ENCODE measurements around the gene PRRX2.
A peak's percentile ranks its signal among the peaks of the same experiment; 100 is the strongest.
"Not testable (repeated sequence)": the region's sequence is repeated elsewhere in the genome, so short reads cannot be mapped to it uniquely, and the experiment has no call there.

PRRX2 gene

DNA sequence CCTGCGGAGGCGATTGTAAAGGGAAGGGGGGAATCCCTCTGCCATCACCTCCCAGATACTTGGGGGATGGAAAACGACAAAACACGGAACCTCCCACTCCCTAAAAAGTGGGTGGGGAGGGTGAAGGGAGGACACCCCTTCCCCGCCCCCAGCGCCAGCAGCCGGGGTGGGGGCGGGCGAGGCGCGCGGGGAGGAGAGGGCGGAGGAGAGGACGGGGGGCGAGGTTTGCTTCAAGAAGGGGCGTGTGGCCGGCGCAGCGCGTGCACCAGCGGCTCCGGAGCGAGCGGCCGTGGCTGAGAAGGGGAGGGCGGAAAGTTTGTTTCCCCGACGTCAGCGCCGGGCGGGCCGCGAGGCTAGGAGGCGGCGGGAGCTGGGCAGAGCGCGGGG lies at the start of gene PRRX2:
Gene PRRX2 (plus strand): TSS at position 259 of the 387 bp plus-strand sequence. CDS start 221 bp downstream, outside the sequence.
- peak; percentile 90 for DNase-seq

DNA sequence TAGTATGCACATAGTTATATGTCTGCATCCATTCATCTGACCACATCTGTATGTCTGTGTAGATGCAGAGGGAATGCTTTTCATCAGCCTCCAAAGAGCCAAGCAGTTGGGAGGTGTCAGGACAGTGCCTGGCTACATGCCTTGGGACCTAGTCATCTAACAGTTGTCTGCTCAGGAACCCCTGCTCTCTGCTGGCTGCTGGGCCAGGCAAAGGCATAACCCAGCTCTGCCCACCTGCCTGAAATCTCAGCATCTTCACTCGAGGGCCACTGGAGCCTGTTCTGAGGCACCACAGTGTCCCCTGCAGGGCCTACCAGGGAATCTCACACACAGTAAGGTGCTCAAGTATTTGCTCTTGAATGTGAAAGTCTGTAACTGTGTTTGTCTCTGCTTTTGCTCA lies 48.3 kb upstream of the PRRX2 start:
- DNase-seq = peak; percentile 88

DNA sequence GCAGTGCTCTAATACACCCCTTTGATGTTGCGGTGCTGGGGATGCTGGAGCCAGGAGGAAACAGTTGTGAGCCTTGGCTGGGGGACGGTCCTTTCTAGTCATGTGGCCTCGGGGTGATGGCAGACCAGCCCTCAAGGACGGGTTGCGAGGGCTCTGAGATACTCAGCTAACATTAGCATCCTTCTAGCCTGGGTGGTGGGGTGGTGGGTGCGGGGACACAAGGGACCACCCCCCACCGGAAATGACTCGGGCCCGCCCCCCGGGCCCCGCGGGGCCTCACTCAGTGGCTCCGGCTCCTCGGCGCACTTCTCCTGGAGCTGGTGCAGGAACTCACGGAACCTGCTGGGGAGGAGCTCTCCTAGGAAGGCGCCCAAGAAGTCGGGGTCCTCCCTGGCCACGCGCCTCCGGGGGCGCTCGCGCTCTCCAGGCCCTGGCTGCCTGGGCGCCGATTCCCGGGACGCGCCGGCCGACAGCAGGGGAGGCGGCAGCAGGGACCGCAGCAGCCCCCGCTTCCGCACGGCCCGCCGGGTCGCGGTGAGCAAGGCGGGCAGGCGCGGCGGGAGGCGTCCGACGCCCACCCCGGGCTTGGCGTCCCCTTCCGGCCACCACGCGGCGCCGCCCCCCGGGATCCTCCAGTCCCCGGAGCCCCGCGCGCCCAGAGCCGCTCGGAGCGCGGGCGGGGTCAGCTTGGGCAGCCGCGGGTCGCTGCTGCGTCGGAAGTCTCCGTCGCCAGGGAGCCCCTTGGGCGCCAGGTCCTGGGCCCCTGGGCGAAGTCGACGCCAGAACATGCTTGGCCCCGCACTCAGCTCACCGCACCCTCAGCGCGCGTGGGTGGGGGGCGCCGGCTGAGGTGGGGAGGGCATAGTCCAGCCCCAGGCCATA lies 45.4 kb upstream of the PRRX2 start:
- DNase-seq = peak; percentile 60

DNA sequence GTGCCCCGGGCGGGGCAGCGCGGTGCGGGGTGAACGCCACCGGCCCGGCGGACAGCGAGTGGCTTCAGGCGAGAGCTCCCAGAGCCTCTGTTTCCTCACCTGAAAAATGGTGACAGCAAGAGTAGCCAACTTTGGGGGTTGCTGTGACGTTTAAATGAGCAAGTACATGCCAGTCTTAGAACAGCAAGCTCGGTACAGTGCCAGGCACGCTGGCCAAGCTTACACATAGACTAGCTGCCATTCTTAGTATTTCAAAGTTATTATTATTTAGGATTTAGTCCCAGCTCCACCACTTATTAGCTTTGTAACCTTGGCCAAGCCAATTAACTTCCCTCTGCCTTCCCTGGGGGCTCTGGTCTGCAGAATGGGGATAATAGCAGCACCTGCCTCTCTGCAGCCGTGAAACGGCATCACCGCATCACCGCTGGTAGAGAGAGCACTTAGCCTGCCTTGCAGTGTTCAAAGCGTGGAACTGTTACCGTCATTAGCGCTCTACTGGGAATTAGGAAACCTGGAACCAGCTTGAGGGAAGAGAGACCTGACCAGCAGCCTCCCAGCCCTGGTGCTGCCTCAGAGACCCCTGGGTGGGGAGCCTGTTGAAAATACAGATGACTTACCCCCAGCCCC lies 44.7 kb upstream of the PRRX2 start, which contains the start of gene C9orf50:
Gene C9orf50 (minus strand): TSS at position 433 of the 627 bp plus-strand sequence. CDS start 527 bp downstream, outside the sequence.
- no peak for DNase-seq

DNA sequence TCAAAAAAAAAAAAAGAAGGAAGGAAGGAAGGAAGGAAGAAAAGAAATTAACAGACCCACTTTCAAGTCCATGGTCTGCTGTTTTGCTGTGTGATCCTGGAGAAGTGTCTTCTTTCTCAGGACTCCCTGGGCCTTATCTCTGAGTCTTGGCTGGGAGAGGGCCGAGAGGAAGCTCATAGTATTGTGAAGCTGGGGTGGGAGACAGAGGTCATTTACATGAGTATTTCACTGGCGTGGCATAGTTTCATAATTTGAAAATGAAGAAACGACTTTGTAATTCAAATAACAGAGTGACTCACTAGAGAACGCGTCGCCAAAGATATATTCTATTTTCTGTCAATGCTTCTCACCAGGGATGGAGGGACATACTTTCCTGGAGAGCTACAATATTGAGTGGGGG lies 42.1 kb upstream of the PRRX2 start:
- peak; percentile 83 for DNase-seq

DNA sequence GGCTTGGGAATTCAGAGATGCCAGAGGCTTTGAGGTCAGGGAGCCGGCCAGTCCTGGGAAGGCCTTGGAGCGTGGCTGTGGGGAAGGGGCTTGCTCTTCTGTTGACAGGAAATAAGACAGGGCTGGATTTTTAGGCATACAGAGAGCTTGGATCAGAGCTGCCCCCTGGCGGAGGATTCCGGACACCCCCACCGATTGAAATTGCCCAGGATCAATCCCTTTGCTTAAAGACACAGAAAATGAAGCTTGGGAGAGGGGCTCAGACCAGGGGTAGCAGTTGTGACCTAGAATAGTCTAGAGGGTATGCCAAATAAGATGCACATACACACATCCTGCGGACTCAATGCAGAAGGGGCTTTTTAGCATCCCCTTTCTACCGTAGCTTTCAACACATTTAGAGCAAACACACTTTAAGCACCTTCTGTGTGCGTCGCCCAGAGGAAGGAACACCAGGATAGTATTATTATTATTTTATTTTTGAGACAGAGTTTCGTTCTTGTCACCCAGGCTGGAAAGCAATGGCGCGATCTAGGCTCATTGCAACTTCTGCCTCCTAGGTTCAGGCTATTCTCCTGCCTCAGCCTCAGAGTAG lies 41.2 kb upstream of the PRRX2 start:
- DNase-seq = peak; percentile 59

DNA sequence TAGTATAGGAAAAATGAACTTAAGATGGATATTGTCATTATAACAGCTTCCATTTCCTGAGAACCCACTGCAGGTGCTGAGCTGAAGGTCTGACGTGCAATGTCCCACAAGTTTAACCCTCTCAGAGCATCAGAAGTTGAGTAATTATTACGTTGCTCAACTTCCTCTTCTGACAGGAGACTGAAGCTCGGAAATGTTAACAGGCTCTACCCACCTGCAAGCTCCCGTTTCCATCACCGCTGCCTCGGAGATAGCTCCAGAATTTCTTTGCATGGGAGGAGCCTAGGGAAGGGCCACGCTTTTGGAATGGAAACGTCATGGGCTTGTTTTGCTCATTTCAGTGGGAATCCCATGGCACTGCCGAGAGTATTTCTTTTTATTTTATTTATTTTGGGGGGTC lies 40.5 kb upstream of the PRRX2 start:
- peak; percentile 32 for DNase-seq

DNA sequence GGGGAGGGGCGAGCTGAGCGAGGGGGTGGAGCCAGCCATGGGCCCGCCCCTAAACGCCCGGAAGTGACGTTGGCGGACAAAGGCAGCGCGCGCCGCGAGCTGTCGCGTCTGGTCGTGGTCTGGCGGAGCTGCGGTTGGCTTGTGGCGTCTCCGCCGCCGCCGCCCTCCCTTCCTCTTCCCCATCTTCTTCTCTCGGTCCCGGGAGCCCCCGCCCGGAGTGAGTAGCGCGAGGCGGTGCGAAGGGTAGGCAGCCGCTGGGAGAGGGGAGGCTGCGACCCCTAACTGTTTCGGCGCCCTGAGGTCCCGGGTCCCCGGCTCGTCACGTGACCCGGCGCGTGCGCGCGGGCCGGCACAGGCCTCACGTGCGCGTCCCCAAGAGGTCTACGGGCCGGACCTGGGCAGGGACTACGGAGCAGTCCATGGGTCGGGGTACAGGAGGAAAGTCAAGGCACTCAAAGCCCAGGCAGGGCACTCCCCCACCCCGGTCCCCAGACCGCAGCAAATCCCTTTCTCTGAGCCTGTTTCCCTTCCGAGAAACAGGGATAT lies 39.3 kb upstream of the PRRX2 start, which contains the start of gene NTMT1:
Gene NTMT1 (plus strand): TSS at position 85 of the 546 bp plus-strand sequence. CDS start 6,541 bp downstream, outside the sequence.
- DNase-seq = peak; percentile 88

DNA sequence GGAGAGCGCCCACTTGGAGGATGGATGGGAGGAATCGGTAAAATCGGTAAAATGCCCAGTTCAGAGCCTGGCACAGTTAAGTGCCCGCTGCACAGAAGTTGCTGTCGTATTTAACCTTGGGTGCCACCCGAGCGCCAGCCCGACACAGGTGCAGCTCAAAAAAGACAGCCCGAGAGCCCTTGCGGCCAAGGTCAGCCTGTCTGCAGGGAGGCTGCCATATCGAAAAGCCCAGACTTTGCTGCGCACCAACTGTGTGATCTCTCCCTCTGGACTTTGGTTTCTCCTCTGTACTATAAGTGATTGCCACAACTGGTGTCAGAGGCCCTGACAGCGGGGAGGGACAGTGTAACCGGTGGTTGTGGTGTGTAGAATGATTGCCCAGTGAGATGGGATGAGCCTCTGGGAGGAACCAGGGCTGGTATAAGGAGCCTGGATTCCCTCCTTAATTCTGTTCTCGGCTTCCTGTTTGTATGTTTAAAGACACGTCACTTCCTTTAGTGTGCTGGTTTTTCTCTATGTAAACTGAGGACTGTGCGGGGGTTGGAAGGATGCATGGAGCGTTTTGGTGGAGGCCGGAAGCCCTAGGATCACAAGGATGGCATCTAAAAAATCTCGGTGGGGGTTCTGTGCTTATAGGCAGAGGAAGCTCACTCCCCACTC lies 38.7 kb upstream of the PRRX2 start:
- DNase-seq = peak; percentile 96

DNA sequence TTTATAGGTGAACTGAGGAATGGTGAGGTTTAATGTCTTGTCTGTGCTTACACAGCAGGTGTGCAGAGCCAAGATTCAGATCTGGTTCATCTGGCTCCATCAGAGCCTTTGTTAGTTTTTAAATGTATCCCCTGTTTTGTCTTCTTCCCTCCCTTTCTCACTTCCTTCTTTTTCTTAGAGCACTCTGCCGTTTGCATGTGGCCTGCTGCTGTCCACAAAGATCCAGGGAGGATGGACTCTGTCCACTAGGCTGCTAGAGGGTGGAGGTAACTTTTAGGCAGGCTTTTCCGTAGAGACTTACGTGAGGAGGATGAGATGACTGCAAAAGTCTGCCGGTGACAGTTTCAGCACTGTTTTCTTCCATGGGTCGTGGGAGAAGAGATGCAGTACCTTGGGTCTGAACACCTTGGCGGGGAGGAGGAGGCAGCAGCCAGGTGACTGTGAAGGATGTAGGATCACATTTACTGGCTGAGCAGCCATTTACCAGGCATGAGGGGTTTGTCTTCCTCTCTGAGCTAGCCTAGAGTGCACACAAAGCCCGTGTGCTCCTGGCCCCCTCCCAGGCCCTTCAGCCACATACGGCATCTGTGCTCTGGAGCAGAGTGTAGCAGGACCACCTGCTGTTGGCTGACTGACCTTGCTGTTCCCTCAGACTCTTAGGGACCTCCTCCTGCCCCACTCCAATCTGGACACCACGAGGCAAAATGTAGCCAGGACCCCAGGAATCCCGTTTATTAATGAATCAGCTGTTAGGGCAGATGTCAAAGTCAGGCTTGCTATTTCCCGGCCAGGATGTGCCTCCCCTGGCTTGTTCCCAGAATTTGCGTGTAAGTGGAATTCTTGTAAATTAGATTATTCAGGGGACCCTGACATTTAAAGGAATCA lies 37.6 kb upstream of the PRRX2 start:
- DNase-seq = peak; percentile 53

DNA sequence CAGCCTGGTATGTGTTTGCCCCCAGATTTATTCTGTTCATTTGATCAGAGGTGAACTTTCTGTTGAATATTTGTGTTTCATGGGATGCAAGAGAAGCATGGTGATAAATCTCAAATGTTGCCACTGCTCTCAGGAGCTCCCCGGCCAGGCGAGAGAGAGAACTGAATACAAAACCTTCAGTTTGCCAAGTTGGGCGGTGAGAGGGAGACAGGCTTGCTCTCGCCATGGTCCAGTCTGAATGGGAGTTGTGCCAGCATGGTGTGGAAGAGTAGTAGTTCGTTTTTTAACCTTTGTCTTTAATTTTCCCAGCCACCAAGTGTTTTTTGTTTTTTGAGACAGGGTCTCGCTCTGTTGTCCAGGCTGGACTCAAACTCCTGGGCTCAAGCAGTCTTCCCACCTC lies 36.7 kb upstream of the PRRX2 start:
- no peak for DNase-seq

DNA sequence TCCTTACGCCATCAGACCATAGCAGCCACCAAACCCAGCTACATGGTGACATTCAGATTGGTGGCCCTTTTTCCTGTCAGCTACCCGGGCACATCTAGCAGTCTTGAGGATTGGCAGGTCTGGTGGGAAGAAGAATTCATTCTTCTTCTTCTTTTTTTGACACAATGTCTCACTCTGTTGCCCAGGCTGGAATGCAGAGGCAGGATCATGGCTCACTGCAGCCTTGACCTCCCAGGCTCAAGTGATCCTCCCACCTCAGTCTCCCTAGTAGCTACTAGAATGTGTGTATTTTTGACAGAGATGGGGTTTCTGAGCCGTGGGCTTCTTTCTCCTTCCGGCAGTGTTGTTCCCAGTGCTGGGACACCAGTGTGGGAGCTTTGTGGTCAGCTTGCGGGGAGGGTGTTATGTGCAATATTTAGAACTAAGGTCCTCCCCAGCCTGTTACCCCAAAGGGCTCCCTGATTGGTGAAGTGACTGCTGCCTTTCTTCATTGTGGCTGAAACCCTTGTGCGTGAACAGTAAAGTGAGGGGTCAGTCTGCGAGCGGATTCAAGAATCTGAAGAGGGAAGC lies 36.1 kb upstream of the PRRX2 start:
- DNase-seq = no peak

DNA sequence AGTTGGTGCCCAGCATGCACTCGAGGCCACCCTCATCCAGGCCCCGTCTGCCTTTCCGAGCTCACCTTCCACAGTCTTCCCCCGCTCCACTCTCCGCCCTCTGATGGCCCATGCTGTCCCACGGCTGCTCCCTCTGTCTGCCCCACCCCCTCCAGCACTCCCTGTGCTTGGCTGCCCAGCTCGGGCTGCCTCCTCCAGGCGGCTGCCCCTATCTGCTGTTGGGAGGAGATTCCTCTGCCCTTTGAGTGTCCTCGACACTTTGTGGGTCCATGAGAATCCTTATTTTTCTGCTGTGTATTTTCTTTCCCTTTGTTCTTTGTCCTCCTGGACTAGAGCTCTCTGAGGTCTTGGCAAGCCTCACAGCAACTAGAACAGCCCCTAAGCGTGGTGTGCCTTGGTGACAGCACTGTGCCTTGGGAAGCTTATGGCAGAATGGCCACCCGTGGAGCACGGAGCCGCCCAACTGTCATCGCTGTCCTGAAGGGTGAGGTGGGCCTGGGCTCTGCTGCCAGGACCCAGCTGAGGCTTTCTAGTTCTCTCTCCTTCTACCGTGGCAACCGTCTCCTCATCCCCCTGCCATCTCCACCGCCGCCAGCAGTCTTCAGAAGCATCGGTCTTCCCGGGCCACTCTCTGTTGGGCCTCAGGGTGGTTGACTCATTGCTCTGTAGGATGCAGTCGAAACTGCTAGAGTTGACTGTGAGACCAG lies 34.3 kb upstream of the PRRX2 start:
- peak; percentile 59 for DNase-seq

DNA sequence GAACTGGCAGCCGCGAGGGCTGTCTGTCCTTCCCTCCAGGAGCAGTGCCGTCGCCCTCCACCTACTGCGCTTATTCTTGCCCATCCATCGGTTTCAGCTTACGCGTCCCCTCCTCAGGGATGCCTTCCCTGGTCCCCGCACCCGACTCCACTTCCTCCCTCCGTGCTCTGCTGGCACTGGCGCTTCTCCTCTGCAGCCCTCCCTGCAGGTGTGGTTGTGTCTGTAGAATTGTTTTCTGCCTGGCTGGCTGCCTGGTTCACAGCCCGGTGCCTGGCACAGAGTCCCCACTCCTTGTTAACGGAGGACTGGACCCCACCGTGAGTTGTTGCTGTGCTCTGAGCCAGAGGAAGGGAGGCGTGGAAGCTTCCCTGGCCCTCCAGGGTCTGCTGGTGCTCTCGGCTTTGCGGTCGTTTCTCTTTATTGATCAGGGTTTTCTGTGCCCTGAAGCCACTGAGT lies 33.7 kb upstream of the PRRX2 start:
- DNase-seq = no peak

DNA sequence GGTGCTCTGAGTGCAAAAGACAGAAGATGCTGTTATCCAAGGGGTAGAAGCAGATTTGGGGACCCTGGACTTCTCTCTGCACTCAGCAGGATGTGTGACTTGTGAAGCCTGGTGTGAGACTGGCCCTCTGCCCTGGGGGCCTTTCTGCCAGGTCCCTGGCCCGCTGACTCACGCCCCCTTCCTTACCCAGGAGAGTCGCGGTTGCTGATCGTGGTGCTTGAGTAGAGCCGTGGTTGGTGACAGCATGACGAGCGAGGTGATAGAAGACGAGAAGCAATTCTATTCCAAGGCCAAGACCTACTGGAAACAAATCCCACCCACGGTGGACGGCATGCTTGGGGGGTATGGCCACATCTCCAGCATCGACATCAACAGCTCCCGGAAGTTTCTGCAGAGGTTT lies 33.0 kb upstream of the PRRX2 start:
- DNase-seq = peak; percentile 76

DNA sequence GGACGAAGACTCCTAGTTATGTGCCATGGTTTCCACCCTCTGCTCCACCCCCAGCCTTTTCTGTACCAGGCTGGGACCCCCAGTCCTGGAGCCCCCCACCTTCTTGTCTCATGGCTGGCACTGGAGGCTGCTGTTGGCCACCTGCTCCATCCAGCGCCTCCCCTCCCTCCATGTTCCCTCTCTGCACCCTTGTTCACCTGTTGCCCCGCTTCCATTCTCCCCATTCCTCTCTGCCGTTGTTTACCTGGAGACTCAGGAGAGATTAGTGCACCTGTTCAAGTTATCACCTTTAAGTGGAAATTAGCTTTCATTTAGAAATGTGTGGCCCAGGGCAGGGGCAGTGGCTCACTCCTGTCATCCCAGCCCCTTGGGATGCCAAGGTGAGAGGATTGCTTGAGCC lies 32.2 kb upstream of the PRRX2 start:
- DNase-seq = no peak

DNA sequence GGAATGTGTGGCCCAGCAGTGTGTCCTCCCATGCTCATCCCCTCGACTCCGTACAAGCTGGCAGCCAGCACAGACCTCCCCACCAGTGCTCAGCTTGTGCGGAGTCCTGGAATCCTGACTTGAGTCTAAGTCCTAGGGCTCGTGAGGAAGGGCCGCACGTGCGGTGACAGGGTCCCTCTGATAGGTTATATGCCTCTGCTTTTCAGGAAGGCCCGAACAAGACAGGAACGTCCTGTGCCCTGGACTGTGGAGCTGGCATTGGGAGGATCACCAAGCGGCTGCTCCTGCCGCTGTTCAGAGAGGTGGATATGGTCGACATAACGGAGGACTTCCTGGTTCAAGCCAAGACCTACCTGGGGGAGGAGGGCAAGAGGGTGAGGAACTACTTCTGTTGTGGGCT lies 31.6 kb upstream of the PRRX2 start:
- no peak for DNase-seq

DNA sequence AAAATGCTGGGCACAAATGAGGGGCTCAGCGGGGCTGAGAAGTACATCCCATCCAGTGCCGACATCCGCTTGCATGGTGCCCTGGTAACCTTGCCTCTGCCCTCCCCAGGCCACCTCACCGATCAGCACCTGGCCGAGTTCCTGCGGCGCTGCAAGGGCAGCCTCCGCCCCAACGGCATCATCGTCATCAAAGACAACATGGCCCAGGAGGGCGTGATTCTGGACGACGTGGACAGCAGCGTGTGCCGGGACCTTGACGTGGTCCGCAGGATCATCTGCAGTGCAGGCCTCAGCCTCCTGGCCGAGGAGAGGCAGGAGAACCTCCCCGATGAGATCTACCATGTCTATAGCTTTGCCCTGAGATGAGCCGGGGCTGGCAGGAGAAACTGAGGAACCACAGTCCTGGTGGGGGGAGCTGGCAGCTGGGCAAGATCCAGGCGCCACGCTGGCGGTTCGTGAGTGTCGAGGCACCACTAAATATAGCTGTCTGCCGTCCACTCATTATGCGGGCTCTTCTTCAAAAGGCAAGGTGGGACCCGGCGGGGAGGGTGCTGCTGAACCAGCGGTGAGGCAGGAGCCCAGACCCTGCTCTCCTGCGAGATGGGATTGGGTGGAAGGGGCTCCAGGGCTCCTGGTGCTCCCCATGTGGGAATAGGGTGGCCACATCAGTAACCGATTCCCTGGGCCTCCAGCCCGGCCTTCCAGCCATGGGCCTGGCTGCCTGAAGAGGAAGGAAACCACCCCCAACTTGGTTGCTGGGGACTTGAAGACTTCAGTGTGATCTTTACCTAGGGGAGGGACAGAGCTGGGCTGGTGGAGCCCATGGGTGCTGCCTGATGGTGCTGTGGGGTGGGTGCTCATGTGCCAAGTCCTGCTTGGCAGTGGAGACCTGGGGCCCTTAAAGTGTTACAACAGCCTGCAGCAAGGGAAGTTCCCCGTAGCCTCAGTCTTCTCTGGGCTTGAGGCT lies 30.1 kb upstream of the PRRX2 start:
- no peak for DNase-seq

DNA sequence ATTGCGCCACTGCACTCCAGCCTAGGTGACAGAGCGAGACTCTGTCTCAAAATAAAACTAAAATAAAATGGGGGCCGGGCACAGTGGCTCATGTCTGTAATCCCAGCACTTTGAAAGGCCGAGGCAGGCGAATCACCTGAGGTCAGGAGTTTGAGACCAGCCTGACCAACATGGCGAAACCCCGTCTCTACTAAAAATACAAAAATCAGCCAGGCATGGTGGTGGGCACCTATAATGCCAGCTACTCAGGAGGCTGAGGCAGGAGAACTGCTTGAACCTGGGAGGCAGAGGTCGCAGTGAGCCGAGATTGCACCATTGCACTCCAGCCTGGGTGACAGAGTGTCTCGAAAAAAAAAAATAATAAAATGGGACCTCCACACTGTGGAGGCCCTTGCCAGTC lies 29.1 kb upstream of the PRRX2 start:
- not testable (repeated sequence) for DNase-seq

All from fibroblast of skin of right biceps (primary cell).